ENCODE data around the gene GHR. TPM values are rescaled to one million over a fixed set of nuclear protein-coding genes. Genes with fewer than 3 reads are reported as not detected.
"Not testable (repeated sequence)": the region's sequence is repeated elsewhere in the genome, so short reads cannot be mapped to it uniquely, and the experiment has no call there.

Gene GHR
- total RNA-seq, 2 experiments from 2014 or later: not detected

DNA sequence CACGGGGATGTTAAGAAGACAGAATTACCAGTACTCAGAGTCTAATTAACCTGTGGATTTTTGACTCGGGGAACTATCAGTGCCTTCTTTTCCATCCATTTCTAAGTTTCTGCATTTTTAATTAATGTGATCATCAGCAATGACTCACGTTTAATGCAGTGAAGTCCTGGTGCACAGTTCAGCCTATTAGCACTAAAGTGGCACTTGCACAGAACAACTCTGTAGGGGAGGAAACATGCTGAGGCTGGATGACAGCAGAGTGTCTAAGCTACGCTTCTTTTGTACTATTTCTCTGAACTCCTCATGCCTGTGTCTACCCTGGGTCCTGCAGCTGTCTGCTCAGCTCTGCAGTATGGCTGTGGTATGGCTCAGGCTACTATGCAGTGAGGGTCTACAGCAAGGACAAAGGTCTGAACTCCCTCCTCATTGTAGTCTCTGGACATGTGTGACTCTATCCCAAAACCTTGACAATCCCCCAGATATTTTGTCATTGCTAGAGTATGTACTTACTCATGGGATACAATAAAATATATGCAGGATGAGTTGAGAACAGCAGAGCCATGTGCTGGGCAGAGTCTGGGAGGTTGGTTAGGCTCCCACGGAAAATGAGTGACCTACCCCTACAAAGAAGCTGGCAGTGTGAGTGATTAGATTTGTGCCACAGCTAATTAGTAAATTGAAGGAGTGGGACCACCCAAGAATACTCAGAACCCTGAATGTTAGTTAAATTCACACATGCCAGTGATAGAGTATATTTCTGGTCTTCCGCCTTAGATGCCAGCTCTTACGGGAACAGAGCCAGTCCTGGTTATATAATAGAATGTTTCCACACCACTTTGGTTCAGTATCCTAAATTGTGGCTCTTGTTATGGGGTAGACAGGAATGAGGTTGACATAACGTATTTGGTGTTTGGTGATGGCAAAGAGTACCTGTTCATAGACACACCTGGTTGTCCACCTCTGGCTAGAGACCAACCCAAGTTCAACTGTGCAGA, 148.0 kb downstream of the GHR start:
- no peaks in the 10 kb centered on the region for H3K79me2 ChIP-seq (ENCODE audit: insufficient read depth, low read depth, low read length)
- ChIA-PET POLR2A (interaction anchor here (0.7 kb wide), 1 partner anchor 855 kb away, joined by 3 read pairs; no protein-coding TSS in a partner anchor), CTCF (ENCODE audit: unreplicated experiment) (no interaction called here)
- intact Hi-C loops (cut with micrococcal nuclease; ENCODE audit: unreplicated experiment): no loop called here
- H2AFZ ChIP-seq (ENCODE audit: low read length): no peak overlapping the region
- H3K27ac ChIP-seq (ENCODE audit: low read depth, low read length, poor library complexity, severe bottlenecking): no peak overlapping the region
- no peak for DNase-seq (ENCODE audit: low spot score)
- TF ChIP-seq, protein P1, sequence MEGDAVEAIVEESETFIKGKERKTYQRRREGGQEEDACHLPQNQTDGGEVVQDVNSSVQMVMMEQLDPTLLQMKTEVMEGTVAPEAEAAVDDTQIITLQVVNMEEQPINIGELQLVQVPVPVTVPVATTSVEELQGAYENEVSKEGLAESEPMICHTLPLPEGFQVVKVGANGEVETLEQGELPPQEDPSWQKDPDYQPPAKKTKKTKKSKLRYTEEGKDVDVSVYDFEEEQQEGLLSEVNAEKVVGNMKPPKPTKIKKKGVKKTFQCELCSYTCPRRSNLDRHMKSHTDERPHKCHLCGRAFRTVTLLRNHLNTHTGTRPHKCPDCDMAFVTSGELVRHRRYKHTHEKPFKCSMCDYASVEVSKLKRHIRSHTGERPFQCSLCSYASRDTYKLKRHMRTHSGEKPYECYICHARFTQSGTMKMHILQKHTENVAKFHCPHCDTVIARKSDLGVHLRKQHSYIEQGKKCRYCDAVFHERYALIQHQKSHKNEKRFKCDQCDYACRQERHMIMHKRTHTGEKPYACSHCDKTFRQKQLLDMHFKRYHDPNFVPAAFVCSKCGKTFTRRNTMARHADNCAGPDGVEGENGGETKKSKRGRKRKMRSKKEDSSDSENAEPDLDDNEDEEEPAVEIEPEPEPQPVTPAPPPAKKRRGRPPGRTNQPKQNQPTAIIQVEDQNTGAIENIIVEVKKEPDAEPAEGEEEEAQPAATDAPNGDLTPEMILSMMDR (conservative IDR thresholded peaks at IDR 0.05; ENCODE audit: low read length): no peak
- BruUV-seq (replicated peaks): no TSS peak
- no peaks in the 10 kb centered on the region for H3K4me1 ChIP-seq (ENCODE audit: insufficient read depth, low read length, poor library complexity, severe bottlenecking)
- no peak overlapping the region for H3K4me2 ChIP-seq (ENCODE audit: low read length)
- no peaks in the 10 kb centered on the region for H3K9me2 ChIP-seq (ENCODE audit: insufficient read depth, low read length)
- no peaks in the 10 kb centered on the region for H3K36me3 ChIP-seq (ENCODE audit: insufficient read depth, low read length)
- no peak overlapping the region for H3K4me3 ChIP-seq (ENCODE audit: low read depth, low read length, poor library complexity, severe bottlenecking)
- H4K20me1 ChIP-seq (ENCODE audit: insufficient read depth, low read length): no peaks in the 10 kb centered on the region
- H3K9me3 ChIP-seq (ENCODE audit: low read length): no peaks in the 10 kb centered on the region

DNA sequence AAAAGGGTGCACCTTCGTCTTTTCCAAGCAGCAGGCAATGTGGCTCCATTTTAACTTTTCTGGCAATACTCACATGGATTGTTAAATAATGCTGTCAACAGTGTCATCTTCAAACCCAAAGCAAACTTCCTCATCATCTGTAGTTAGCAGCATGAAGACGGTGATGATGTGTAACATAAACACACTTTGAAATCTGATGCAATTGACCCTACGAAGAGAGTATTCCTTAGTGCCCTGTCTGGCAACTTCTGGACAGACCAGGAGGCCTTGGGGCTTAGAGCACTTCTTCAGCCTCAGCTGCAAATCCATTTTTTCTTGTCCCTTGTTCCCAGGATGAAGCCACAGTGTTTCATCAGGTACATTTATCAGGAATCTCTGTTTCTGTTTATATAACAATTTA, 149.1 kb downstream of the GHR start:
- no peaks in the 10 kb centered on the region for H3K9me2 ChIP-seq (ENCODE audit: insufficient read depth, low read length)
- no peaks in the 10 kb centered on the region for H3K9me3 ChIP-seq (ENCODE audit: low read length)
- H3K4me1 ChIP-seq (ENCODE audit: insufficient read depth, low read length, poor library complexity, severe bottlenecking): no peaks in the 10 kb centered on the region
- intact Hi-C loops (cut with micrococcal nuclease; ENCODE audit: unreplicated experiment): no loop called here
- no peak for DNase-seq (ENCODE audit: low spot score)
- TF ChIP-seq, protein P1 (conservative IDR thresholded peaks at IDR 0.05; ENCODE audit: low read length): no peak
- no peak for TF ChIP-seq EZH2phosphoT487 (IDR thresholded peaks at IDR 0.05; ENCODE audit: borderline replicate concordance, low read depth, low read length)
- no peaks in the 10 kb centered on the region for H3K79me2 ChIP-seq (ENCODE audit: insufficient read depth, low read depth, low read length)
- ChIA-PET POLR2A (interaction anchor here (0.7 kb wide), 1 partner anchor 856 kb away, joined by 3 read pairs; no protein-coding TSS in a partner anchor), CTCF (ENCODE audit: unreplicated experiment) (no interaction called here)
- H2AFZ ChIP-seq (ENCODE audit: low read length): no peak overlapping the region
- H3K27ac ChIP-seq (ENCODE audit: low read depth, low read length, poor library complexity, severe bottlenecking): no peak overlapping the region
- H4K20me1 ChIP-seq (ENCODE audit: insufficient read depth, low read length): no peaks in the 10 kb centered on the region
- no TSS peak for BruUV-seq (replicated peaks)
- H3K36me3 ChIP-seq (ENCODE audit: insufficient read depth, low read length): no peaks in the 10 kb centered on the region
- H3K4me3 ChIP-seq (ENCODE audit: low read depth, low read length, poor library complexity, severe bottlenecking): no peak overlapping the region
- no peak overlapping the region for H3K4me2 ChIP-seq (ENCODE audit: low read length)

DNA sequence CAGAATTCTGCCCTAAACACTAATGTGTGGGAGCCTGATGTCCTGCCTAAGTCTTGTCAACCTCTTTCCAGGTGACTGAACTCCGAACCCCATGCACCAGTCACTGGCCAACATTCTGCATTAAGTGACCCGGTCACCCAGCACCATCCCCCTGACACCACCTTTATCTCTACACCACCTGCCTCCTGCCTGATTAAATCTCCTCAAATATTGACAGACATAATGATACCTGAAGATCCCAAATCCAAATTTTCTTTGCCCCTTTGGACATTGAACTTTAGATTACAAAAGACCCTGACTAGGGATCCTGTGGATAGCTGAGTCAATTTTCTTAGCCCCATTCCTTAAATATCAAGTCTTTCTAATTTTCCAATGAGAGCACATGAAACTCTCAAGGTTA, 150.1 kb downstream of the GHR start:
- no peak for DNase-seq (ENCODE audit: low spot score)
- no peak overlapping the region for H2AFZ ChIP-seq (ENCODE audit: low read length)
- H4K20me1 ChIP-seq (ENCODE audit: insufficient read depth, low read length): no peaks in the 10 kb centered on the region
- no peaks in the 10 kb centered on the region for H3K9me3 ChIP-seq (ENCODE audit: low read length)
- intact Hi-C loops (cut with micrococcal nuclease; ENCODE audit: unreplicated experiment): no loop called here
- BruUV-seq (replicated peaks): no TSS peak
- H3K4me3 ChIP-seq (ENCODE audit: low read depth, low read length, poor library complexity, severe bottlenecking): no peak overlapping the region
- H3K9me2 ChIP-seq (ENCODE audit: insufficient read depth, low read length): no peaks in the 10 kb centered on the region
- no peaks in the 10 kb centered on the region for H3K36me3 ChIP-seq (ENCODE audit: insufficient read depth, low read length)
- no peak overlapping the region for H3K4me2 ChIP-seq (ENCODE audit: low read length)
- no peak for TF ChIP-seq EZH2phosphoT487 (IDR thresholded peaks at IDR 0.05; ENCODE audit: borderline replicate concordance, low read depth, low read length)
- TF ChIP-seq, protein P1 (conservative IDR thresholded peaks at IDR 0.05; ENCODE audit: low read length): no peak
- ChIA-PET CTCF (ENCODE audit: unreplicated experiment) (no interaction called here), POLR2A (no interaction called here)
- H3K4me1 ChIP-seq (ENCODE audit: insufficient read depth, low read length, poor library complexity, severe bottlenecking): no peaks in the 10 kb centered on the region
- H3K79me2 ChIP-seq (ENCODE audit: insufficient read depth, low read depth, low read length): no peaks in the 10 kb centered on the region
- H3K27ac ChIP-seq (ENCODE audit: low read depth, low read length, poor library complexity, severe bottlenecking): no peak overlapping the region

DNA sequence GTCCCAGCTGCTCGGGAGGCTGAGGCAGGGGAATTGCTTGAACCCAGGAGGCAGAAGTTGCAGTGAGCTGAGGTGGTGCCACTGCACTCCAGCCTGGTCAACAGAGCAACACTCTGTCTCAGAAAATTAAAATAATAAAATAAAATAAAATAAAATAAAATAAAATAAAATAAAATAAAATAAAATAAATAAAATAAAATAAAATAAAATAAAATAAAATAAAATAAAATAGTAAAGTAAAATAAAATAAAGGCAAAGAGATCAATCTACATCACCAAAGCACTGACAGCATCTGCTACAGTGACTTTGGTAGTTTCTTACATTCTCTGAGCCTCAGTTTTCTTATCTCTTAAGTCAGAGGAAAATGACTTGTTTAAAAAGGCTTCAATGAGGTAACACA, 152.7 kb downstream of the GHR start:
- H3K27ac ChIP-seq (ENCODE audit: low read depth, low read length, poor library complexity, severe bottlenecking); DNase-seq (ENCODE audit: low spot score); H3K4me1 ChIP-seq (ENCODE audit: insufficient read depth, low read length, poor library complexity, severe bottlenecking); CTCF ChIA-PET (ENCODE audit: unreplicated experiment); BruUV-seq (replicated peaks); H3K9me3 ChIP-seq (ENCODE audit: low read length); H4K20me1 ChIP-seq (ENCODE audit: insufficient read depth, low read length); H3K36me3 ChIP-seq (ENCODE audit: insufficient read depth, low read length); H3K4me3 ChIP-seq (ENCODE audit: low read depth, low read length, poor library complexity, severe bottlenecking); intact Hi-C loops (cut with micrococcal nuclease; ENCODE audit: unreplicated experiment); H3K79me2 ChIP-seq (ENCODE audit: insufficient read depth, low read depth, low read length); POLR2A ChIA-PET; H3K9me2 ChIP-seq (ENCODE audit: insufficient read depth, low read length); H3K4me2 ChIP-seq (ENCODE audit: low read length); H2AFZ ChIP-seq (ENCODE audit: low read length): not testable (repeated sequence)
